CD4-positive, alpha-beta T cell treated with Interleukin-6 for 4 hours (primary cell): Measurements from ENCODE around the gene CCL4L2.
"Not testable (repeated sequence)": the region's sequence is repeated elsewhere in the genome, so short reads cannot be mapped to it uniquely, and the experiment has no call there.

Source experiments
- DNase-seq: peaks from one replicate; pipeline ENCODE4 v3.0.0-alpha.2; 2020; ENCODE audit warnings: mixed read lengths

Gene CCL4L2

DNA sequence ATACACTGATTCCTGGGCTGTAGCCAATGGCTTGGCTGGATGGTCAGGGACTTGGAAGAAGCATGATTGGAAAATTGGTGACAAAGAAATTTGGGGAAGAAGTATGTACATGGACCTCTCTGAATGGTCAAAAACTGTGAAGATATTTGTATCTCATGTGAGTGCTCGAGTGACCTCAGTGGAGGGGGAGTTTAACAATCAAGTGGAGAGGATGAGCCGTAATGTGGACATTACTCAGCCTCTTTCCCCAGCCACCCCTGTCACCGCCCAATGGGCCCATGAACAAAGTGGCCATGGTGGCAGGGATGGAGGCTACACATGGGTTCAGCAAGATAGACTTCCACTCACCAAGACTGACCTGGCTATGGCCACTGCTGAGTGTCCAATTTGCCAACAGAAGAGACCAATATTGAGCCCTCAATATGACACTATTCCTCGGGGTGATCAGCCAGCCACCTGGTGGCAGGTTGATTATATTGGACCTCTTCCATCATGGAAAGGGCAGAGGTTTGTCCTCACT, 10.8 kb downstream of the CCL4L2 start:
- DNase-seq = not testable (repeated sequence)

DNA sequence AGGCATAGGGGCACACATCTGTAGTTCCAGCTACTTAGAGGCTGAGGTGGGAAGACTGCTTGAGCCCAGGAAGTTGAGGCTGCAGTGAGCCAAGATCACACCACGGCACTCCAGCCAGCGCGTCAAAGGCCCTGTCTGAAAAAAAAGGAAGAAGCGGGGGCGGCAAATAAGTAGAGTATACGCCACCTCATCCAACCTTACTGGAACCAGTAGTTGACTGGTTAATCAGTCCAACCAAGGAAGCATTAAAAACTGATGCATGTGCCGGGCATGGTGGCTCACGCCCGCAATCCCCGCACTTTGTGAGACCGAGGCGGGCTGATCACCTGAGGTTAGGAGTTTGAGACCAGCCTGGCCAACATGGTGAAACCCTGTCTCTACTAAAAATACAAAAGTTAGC, 12.1 kb downstream of the CCL4L2 start:
- DNase-seq = not testable (repeated sequence)

DNA sequence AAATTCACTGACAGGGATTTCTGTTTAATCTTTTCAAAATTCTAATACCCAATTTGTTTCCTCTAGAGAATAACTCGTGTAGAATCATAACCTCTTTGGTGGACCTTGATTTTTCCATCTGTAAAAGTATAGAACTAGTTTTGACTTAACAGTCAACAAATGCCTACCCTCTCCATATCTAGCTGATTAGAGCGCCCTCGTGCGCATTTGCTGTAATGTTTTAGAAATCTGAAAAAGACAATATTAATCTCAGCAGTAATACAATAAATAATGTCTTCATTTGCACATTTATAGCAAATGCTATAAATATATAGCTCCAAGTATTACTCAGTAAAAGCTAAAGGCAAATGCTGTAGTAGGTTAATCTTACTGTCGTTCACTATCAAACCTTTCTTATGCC, 18.8 kb downstream of the CCL4L2 start:
- DNase-seq = not testable (repeated sequence)

DNA sequence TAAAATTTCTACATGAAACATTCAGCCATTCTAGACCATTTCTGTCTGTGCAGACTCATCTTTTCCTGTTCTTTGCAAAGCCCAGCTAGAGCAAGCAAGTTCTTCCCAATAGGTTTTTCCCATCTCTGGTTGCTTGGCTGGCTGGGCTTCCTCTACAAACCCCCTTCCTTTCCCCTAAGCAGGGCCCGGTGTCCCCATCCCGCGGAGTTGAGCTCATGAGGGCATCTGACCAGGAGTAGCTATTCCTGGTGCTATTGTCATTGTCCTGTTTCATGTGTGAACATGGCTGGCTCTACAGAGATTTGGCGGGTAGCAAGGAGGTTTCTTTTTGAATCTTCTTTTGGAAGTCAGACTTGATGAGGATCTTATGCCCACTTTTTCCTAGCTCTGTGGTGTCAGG, 31.2 kb downstream of the CCL4L2 start:
- DNase-seq = not testable (repeated sequence)
